Breast epithelium (tissue), 4 donors: Measurements from ENCODE around the gene SOD3. TPM values are rescaled to one million over a fixed set of nuclear protein-coding genes. Genes with fewer than 3 reads are reported as not detected.
A peak's percentile ranks its signal among the peaks of the same experiment; 100 is the strongest.

Source experiments
- DNase-seq, 2 donors: peaks; one replicate each; pipeline ENCODE4 v3.0.0-alpha.2; 2019; ENCODE audit warnings: low spot score in 2 of 2
- H3K27ac ChIP-seq, 2 donors: fragments of 200-600 bp; sonication (generic) in 1 of 2; one replicate each; pipeline ENCODE4 v1.5.1; 2016 to 2019; ENCODE audit warnings: mild to moderate bottlenecking in 1 of 2
- H3K27me3 ChIP-seq, 2 donors: fragments of 200-600 bp; sonication (generic) in 1 of 2; one replicate each; pipeline versions ENCODE4 v1.5.1 to v1.6.0; 2017 to 2019; ENCODE audit warnings: control low read depth in 1 of 2, mild to moderate bottlenecking in 1 of 2
- H3K36me3 ChIP-seq: fragments of 200-600 bp; one replicate; pipeline ENCODE4 v1.5.1; 2019
- H3K4me1 ChIP-seq, 2 donors: fragments of 200-600 bp; sonication (generic); one replicate each; pipeline ENCODE4 v1.5.1; 2016 to 2019; ENCODE audit warnings: control low read depth in 1 of 2
- H3K4me3 ChIP-seq, 3 donors: fragments of 200-600 bp; sonication (generic); 1 replicate in 2 of 3; 2 replicates in 1 of 3; pipeline ENCODE4 v1.5.1; 2016 to 2019; ENCODE audit warnings: mild to moderate bottlenecking in 3 of 3, moderate library complexity in 2 of 3
- H3K9me3 ChIP-seq, 2 donors: fragments of 200-600 bp; sonication (generic) in 1 of 2; one replicate each; pipeline ENCODE4 v1.5.1; 2016 to 2019; ENCODE audit warnings: control low read depth in 1 of 2
- POLR2A ChIP-seq: fragments of 450-650 bp; IDR thresholded peaks from one replicate; pipeline ENCODE4 v1.6.1; 2016; ENCODE audit warnings: antibody characterized with exemption, mild to moderate bottlenecking, moderate library complexity
- POLR2AphosphoS5 ChIP-seq, 3 donors: sonication (generic); formaldehyde crosslinking; IDR thresholded peaks; one replicate each; pipeline ENCODE4 v1.6.1; 2017; ENCODE audit warnings: antibody characterized with exemption in 3 of 3
- intact Hi-C: fragments of 100-400 bp; cut with DNase I; formaldehyde crosslinking; loops from one replicate; pipeline ENCODE4 v1.15.1; 2023; ENCODE audit warnings: low total_unique reads
- total RNA-seq, 3 donors: library from RNA; depleted of rRNA; stranded (reverse); fragments of >200 nt; gene quantifications; one replicate each; pipeline ENCODE4 v1.1.0, GENCODE V29; 2016
- TF ChIP-seq, protein P1 (sequence below), 3 donors: fragments of 450-650 bp; IDR thresholded peaks; one replicate each; pipeline ENCODE4 v1.5.1; 2016 to 2017; ENCODE audit warnings: antibody characterized with exemption in 3 of 3, mild to moderate bottlenecking in 3 of 3, moderate library complexity in 3 of 3

SOD3 gene
- total RNA-seq, 3 donors from 2014 or later = 22.0 to 131 (median 77.3) TPM

DNA sequence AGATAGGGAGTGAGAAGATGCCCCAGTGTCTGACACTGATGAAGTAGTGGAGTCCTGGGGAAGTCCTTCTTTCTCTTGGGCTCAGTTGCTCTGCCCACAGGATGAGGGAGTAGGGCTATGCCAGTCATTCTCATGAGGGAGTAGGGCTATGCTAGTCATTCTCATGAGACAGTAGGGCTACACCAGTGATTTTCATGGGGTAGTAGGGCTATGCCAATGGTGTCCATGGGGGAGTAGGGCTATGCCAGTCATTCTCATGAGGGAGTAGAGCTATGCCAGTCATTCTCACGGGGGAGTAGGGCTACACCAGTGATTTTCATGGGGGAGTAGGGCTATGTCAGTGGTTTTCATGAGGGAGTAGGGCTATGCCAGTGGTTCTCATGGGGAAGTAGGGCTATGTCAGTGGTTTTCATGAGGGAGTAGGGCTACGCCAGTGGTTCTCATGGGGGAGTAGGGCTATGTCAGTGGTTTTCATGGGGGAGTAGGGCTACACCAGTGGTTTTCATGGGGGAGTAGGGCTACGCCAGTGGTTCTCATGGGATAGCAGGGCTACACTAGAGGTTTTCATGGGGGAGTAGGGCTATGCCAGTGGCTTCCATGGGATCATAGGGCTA is 43.3 kb upstream of the SOD3 start:
- TF ChIP-seq, protein P1, sequence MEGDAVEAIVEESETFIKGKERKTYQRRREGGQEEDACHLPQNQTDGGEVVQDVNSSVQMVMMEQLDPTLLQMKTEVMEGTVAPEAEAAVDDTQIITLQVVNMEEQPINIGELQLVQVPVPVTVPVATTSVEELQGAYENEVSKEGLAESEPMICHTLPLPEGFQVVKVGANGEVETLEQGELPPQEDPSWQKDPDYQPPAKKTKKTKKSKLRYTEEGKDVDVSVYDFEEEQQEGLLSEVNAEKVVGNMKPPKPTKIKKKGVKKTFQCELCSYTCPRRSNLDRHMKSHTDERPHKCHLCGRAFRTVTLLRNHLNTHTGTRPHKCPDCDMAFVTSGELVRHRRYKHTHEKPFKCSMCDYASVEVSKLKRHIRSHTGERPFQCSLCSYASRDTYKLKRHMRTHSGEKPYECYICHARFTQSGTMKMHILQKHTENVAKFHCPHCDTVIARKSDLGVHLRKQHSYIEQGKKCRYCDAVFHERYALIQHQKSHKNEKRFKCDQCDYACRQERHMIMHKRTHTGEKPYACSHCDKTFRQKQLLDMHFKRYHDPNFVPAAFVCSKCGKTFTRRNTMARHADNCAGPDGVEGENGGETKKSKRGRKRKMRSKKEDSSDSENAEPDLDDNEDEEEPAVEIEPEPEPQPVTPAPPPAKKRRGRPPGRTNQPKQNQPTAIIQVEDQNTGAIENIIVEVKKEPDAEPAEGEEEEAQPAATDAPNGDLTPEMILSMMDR (IDR thresholded peaks at IDR 0.05) = no peak
- Histone ChIP-seq H3K4me3 (no peak overlapping the region), H3K27me3 (no peaks in the 10 kb centered on the region), H3K36me3 (no peaks in the 10 kb centered on the region), H3K27ac (no peak overlapping the region), H3K4me1 (no peaks in the 10 kb centered on the region), H3K9me3 (peaks cover 0 to 6% of the 10 kb centered on the region in 2 donors)
- intact Hi-C loops = no loop called here
- no peak for DNase-seq

DNA sequence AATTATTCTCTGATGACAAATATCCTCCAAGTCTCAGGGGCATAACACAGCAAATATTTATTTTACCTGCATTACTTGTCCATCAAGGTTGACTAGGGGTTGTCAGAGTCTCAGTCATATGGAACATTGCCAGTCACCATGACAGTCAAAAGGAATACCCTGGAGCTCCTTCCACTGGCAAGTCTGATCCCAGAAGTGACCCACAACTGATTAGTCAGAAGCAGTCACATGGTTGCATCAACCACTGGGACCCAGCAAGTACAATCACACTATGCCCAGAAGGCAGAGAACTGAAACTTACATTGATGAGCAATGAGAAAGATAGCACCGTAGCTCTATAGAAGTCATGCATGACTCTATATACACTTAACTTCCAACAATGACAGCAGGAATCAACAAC is 41.9 kb upstream of the SOD3 start:
- Histone ChIP-seq H3K27me3 (no peaks in the 10 kb centered on the region), H3K36me3 (no peaks in the 10 kb centered on the region), H3K9me3 (peaks cover 0 to 12% of the 10 kb centered on the region in 2 donors), H3K4me1 (no peaks in the 10 kb centered on the region), H3K27ac (no peak overlapping the region), H3K4me3 (no peak overlapping the region)
- no peak for DNase-seq
- intact Hi-C loops = no loop called here
- TF ChIP-seq, protein P1 (IDR thresholded peaks at IDR 0.05) = no peak
- no peak for TF ChIP-seq POLR2AphosphoS5 (IDR thresholded peaks at IDR 0.05)
- no peak for TF ChIP-seq POLR2A

DNA sequence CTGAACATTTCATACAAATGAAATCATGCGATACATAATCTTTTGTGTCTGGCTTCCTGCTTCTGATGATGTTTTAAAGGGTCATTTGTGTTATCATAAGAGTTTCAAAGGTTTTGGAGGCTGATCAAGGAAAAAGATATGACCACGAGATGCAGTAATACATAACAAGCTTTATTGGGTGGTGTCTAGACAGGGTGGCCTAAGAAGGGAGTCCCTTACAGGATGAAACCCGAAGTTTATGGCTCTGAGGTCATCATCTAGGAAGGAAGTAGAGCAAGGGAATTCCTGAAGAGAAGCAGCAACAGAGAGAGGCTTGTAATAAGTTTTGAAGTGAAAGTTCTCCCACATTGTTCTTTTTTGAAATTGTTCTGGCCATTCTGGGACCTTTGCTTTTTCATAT is 40.8 kb upstream of the SOD3 start:
- H3K4me1 ChIP-seq = no peaks in the 10 kb centered on the region
- H3K27me3 ChIP-seq = no peaks in the 10 kb centered on the region
- H3K36me3 ChIP-seq = no peaks in the 10 kb centered on the region
- intact Hi-C loops = no loop called here
- no peak for DNase-seq
- H3K9me3 ChIP-seq = peaks cover 0 to 12% of the 10 kb centered on the region in 2 donors
- TF ChIP-seq POLR2A (no peak), POLR2AphosphoS5 (IDR thresholded peaks at IDR 0.05) (no peak)
- TF ChIP-seq, protein P1 (IDR thresholded peaks at IDR 0.05) = no peak
- no peak overlapping the region for H3K27ac ChIP-seq
- no peak overlapping the region for H3K4me3 ChIP-seq

DNA sequence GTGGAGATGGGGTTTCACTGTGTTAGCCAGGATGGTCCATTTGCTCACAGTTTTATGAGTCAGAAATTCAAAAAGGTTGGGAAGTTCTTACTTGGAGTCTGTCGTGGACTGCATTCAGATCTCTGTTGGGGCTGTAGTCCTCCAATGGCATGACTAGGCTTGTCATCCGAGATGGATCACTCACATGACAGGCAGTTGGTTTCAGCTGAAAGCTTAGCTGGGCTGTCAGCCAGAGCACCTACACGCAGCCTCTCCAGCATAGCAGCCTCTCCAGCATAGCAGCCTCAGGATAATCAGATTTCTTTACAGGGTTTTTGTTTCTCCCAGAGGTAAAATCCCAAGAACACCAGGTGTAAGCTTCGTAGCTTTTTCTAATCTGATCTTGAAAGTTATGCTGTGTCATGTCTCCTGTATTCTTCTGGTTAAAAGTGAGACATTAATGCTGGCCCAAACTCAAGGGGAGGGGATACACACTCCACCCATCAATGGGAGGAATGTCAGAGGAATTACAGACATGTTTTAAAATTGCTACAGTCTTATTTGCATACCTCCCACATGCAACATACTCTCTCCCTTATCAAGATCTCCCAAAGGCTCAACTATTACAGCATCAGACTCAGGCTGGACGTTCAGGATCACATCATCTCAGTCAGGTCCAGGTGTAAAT is 31.6 kb upstream of the SOD3 start:
- H3K9me3 ChIP-seq = no peaks in the 10 kb centered on the region
- DNase-seq = peak; percentile 37 to 58
- TF ChIP-seq, protein P1 (IDR thresholded peaks at IDR 0.05) = no peak
- TF ChIP-seq POLR2A (no peak), POLR2AphosphoS5 (IDR thresholded peaks at IDR 0.05) (no peak)
- no peaks in the 10 kb centered on the region for H3K27me3 ChIP-seq
- intact Hi-C loops = no loop called here
- H3K4me3 ChIP-seq = no peak overlapping the region
- H3K27ac ChIP-seq = peak overlapping the region in 1 of 2 donors; percentile 38
- no peaks in the 10 kb centered on the region for H3K36me3 ChIP-seq
- H3K4me1 ChIP-seq = no peaks in the 10 kb centered on the region

DNA sequence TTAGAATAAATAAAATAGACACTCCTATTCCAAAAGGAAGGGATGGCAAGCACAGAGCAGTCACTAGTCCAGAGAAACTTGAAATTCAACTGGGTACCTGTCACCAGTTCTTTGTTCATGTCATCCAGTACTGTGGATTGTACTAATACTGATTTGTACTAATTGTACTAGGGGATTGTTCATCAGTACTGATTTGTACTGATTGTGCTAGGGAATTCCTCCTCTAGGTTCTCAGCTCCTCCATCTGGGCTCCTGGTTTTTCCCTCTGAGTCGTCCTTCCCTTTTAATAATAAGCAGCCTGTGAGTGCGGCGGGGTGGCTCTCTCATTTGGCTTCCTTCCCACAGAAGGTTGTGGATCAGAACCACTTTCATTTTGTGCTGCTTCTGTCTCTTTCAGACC is 31.0 kb upstream of the SOD3 start:
- Histone ChIP-seq H3K36me3 (no peaks in the 10 kb centered on the region), H3K4me3 (no peak overlapping the region), H3K27me3 (no peaks in the 10 kb centered on the region), H3K4me1 (no peaks in the 10 kb centered on the region), H3K27ac (no peak overlapping the region), H3K9me3 (no peaks in the 10 kb centered on the region)
- no peak for DNase-seq
- TF ChIP-seq, protein P1 (IDR thresholded peaks at IDR 0.05) = no peak
- TF ChIP-seq POLR2AphosphoS5 (IDR thresholded peaks at IDR 0.05) (no peak), POLR2A (no peak)
- intact Hi-C loops = no loop called here
